Right lobe of liver (tissue), 6 donors: Measurements from ENCODE around the gene NYAP2. TPM values are rescaled to one million over a fixed set of nuclear protein-coding genes. Genes with fewer than 3 reads are reported as not detected.

Source experiments
- ATAC-seq, 4 donors: fragments of 200-7000 bp; cut with Tn5 transposase; one replicate each; pipeline ENCODE4 v1.9.1; 2020; ENCODE audit warnings: mild to moderate bottlenecking in 4 of 4, moderate library complexity in 4 of 4
- DNase-seq, 3 donors: peaks; one replicate each; pipeline ENCODE4 v3.0.0-alpha.2; 2020
- H3K27ac ChIP-seq, 3 donors: fragments of 200-600 bp; one replicate each; pipeline ENCODE4 v1.8.0; 2022
- H3K27me3 ChIP-seq, 2 donors: fragments of 200-600 bp; one replicate each; pipeline ENCODE4 v1.8.0; 2022
- H3K36me3 ChIP-seq, 4 donors: fragments of 200-600 bp; sonication (generic) in 1 of 4; one replicate each; pipeline versions ENCODE4 v1.5.1 to v1.8.0; 2017 to 2022; ENCODE audit warnings: control low read depth in 1 of 4
- H3K4me1 ChIP-seq, 4 donors: fragments of 200-600 bp; sonication (generic) in 1 of 4; one replicate each; pipeline versions ENCODE4 v1.5.1 to v1.8.0; 2017 to 2022; ENCODE audit warnings: control low read depth in 1 of 4
- H3K4me3 ChIP-seq, 3 donors: fragments of 200-600 bp; one replicate each; pipeline ENCODE4 v1.8.0; 2022
- H3K9me3 ChIP-seq, 4 donors: fragments of 200-600 bp; sonication (generic) in 1 of 4; one replicate each; pipeline versions ENCODE4 v1.5.1 to v1.8.0; 2017 to 2022; ENCODE audit warnings: control low read depth in 1 of 4
- POLR2A ChIP-seq: fragments of 450-650 bp; IDR thresholded peaks from one replicate; pipeline ENCODE4 v1.6.1; 2017; ENCODE audit warnings: antibody characterized with exemption, mild to moderate bottlenecking
- WGBS: methylation state at CpG from one replicate; pipeline ENCODE4 v1.1.6; 2018; ENCODE audit warnings: low coverage, low lambda C conversion rate; ENCODE audit not compliant: insufficient coverage; ENCODE audit errors: missing lambda C conversion rate; 5-methylcytosine and 5-hydroxymethylcytosine counted together
- intact Hi-C, 2 donors: fragments of 100-400 bp; cut with DNase I; formaldehyde crosslinking; loops; one replicate each; pipeline versions ENCODE4 v1.11.2 to v1.14.1; 2022
- total RNA-seq, 6 experiments: library from RNA; depleted of rRNA in 2 of 6; stranded (reverse); fragments of >200 nt in 2 of 6; fragmentation: NEBNext Ultra II Directional in 3 of 6; extraction: Animal tissue kit (Norgen Biotek cat#: 25700) in 3 of 6; gene quantifications; one replicate each; pipeline versions ENCODE4 v1.1.0 to v1.2.4, GENCODE V29; 2016 to 2023
- TF ChIP-seq, protein P1 (sequence below), 4 donors: fragments of 200-600 bp in 3 of 4; fragments of 450-650 bp in 1 of 4; IDR thresholded peaks; one replicate each; pipeline versions ENCODE4 v1.5.1 to v1.8.0; 2016 to 2022; ENCODE audit warnings: antibody characterized with exemption in 4 of 4, mild to moderate bottlenecking in 2 of 4
- donor health status: DM: no; HTN: yes; CAD: no.
- donor health status: DM: no; HTN: no; CAD: no.
- donor health status: DM: no; HTN: no; CAD: no.
- donor health status: DM: no; HTN: yes; CAD: no.
- donor health status: DM: no; HTN: yes; CAD: no.

NYAP2 gene
- total RNA-seq, 6 experiments from 2014 or later: not detected

DNA sequence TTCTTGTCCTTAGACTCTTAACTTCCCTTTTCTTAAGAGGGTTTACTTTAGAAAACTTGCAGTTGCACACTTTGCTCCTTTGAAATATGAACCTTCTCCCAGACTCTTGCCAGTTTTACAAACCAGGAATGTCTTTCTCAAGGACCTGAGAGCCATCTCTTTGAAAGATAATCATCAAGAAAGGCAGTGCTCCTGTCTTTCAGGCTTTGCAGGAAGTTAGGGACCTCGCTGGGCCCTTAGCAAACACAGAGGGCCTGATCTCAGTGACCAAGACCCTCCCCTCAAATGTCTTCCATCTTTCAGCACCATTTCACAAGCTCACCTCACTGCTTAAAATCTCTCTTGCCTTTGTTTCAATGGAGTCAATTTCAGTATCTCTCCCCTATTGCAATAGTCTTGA lies 32.0 kb upstream of the NYAP2 start:
- H3K27ac ChIP-seq: no peak overlapping the region
- no peak for TF ChIP-seq POLR2A
- TF ChIP-seq, protein P1, sequence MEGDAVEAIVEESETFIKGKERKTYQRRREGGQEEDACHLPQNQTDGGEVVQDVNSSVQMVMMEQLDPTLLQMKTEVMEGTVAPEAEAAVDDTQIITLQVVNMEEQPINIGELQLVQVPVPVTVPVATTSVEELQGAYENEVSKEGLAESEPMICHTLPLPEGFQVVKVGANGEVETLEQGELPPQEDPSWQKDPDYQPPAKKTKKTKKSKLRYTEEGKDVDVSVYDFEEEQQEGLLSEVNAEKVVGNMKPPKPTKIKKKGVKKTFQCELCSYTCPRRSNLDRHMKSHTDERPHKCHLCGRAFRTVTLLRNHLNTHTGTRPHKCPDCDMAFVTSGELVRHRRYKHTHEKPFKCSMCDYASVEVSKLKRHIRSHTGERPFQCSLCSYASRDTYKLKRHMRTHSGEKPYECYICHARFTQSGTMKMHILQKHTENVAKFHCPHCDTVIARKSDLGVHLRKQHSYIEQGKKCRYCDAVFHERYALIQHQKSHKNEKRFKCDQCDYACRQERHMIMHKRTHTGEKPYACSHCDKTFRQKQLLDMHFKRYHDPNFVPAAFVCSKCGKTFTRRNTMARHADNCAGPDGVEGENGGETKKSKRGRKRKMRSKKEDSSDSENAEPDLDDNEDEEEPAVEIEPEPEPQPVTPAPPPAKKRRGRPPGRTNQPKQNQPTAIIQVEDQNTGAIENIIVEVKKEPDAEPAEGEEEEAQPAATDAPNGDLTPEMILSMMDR (IDR thresholded peaks at IDR 0.05): no peak
- no peak overlapping the region for H3K4me3 ChIP-seq
- H3K36me3 ChIP-seq: no peaks in the 10 kb centered on the region
- no peak for ATAC-seq
- 13% methylated on average over 1 of the region's 1 CpG for WGBS
- no peaks in the 10 kb centered on the region for H3K4me1 ChIP-seq
- no peaks in the 10 kb centered on the region for H3K9me3 ChIP-seq
- DNase-seq: no peak
- no peaks in the 10 kb centered on the region for H3K27me3 ChIP-seq
- intact Hi-C loops: no loop called here

DNA sequence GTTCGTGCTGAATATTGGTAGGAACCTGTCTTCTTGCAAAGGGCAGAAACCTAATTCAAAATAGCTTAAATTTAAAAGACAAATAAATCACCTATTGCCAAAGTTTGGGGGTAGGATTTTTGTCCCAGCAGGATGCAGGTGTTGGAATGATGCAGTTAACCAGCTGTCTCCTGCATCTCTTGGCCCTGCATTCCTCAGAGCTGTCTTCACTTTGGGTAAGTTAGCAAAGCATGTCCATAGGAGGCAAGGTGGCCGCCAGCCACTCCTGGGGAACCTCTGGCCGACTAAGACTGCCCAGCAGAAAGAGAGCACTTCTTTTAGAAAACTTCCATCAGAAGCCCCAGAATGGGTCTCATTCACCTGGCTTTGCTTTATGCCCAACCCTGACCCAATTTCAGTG lies 20.5 kb upstream of the NYAP2 start:
- Histone ChIP-seq H3K27ac (no peak overlapping the region), H3K4me3 (no peak overlapping the region), H3K4me1 (no peaks in the 10 kb centered on the region), H3K36me3 (no peaks in the 10 kb centered on the region), H3K27me3 (no peaks in the 10 kb centered on the region), H3K9me3 (no peaks in the 10 kb centered on the region)
- WGBS: 42% methylated on average over 3 of the region's 3 CpGs
- intact Hi-C loops: no loop called here
- no peak for TF ChIP-seq POLR2A
- TF ChIP-seq, protein P1 (IDR thresholded peaks at IDR 0.05): no peak
- ATAC-seq: no peak
- no peak for DNase-seq

DNA sequence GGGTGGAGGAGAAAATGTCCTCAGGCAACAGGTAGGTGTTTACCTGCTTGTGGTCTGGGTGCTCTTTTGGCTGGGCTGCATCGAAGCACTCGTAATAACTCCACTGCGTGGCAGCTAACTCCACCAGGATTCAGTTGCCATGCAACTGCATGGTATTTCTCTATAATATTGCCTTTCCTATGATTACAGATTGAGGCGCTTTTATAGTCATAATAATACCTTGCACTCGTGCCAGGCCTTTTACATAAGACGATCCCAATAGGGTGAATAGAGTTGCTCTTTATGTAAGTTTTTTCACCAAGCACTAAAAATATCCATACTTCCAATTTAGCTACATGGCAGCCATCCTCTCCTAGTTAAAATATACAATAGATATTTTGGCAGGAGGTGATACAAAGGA lies 19.7 kb upstream of the NYAP2 start:
- ATAC-seq (no peak), DNase-seq (no peak)
- no peaks in the 10 kb centered on the region for H3K4me1 ChIP-seq
- no peaks in the 10 kb centered on the region for H3K9me3 ChIP-seq
- TF ChIP-seq, protein P1 (IDR thresholded peaks at IDR 0.05): no peak
- no peak for TF ChIP-seq POLR2A
- intact Hi-C loops: no loop called here
- H3K4me3 ChIP-seq: no peak overlapping the region
- WGBS: 83% methylated on average over 6 of the region's 6 CpGs
- H3K27ac ChIP-seq: no peak overlapping the region
- no peaks in the 10 kb centered on the region for H3K36me3 ChIP-seq
- no peaks in the 10 kb centered on the region for H3K27me3 ChIP-seq

DNA sequence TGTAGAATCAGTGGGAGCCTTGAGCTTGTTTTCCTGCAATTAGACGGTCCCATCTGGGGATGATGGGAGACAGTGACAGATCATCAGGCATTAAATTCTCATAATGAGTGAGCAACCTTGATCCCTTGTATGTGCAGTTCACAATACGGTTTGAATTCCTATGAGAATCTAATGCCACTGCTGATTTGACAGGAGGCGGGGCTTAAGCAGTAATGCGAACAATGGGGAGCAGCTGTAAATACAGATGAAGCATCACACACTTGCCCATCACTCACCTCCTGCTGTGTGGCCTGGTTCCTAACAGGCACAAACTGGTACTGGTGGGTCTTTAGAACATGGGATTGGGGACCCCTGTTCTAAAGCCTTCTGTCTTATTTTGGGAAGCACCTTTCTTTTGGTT lies 17.9 kb upstream of the NYAP2 start:
- intact Hi-C loops: no loop called here
- no peaks in the 10 kb centered on the region for H3K9me3 ChIP-seq
- no peaks in the 10 kb centered on the region for H3K4me1 ChIP-seq
- no peaks in the 10 kb centered on the region for H3K27me3 ChIP-seq
- H3K36me3 ChIP-seq: no peaks in the 10 kb centered on the region
- no peak overlapping the region for H3K27ac ChIP-seq
- no peak for TF ChIP-seq POLR2A
- TF ChIP-seq, protein P1 (IDR thresholded peaks at IDR 0.05): no peak
- WGBS: 56% methylated on average over 4 of the region's 4 CpGs
- H3K4me3 ChIP-seq: no peak overlapping the region
- ATAC-seq: no peak
- no peak for DNase-seq

DNA sequence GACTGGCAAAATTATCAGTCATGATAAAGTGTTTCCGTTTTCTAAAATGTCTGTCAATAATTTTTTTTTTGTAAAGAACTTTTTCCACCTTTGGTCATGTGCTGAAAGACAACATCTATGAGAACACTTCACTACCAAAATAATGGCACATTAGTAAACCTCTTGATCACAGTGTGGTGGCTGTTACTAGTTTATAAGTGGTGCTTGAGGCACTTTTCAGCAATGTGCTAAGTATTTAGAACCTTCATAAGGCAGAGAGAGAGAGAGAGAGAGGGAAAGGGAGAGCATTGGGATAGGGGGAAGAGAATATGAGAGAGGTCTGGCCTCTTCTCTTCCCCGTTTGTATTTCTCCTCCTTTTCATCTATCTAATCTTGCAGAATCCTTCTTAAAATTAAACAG lies 1.1 kb upstream of the NYAP2 start:
- Histone ChIP-seq H3K36me3 (no peaks in the 10 kb centered on the region), H3K27me3 (no peaks in the 10 kb centered on the region), H3K9me3 (no peaks in the 10 kb centered on the region), H3K4me3 (no peak overlapping the region), H3K27ac (no peak overlapping the region), H3K4me1 (no peaks in the 10 kb centered on the region)
- WGBS: 30% methylated on average over 2 of the region's 2 CpGs
- TF ChIP-seq, protein P1 (IDR thresholded peaks at IDR 0.05): no peak
- no peak for TF ChIP-seq POLR2A
- ATAC-seq: no peak
- DNase-seq: no peak
- intact Hi-C loops: no loop called here
